Measurements from ENCODE around the gene ARHGAP32.

GRCh38 chr11:129063118-129063517 is 129.0 kb downstream of the ARHGAP32 start:
- TF ChIP-seq, protein P1, sequence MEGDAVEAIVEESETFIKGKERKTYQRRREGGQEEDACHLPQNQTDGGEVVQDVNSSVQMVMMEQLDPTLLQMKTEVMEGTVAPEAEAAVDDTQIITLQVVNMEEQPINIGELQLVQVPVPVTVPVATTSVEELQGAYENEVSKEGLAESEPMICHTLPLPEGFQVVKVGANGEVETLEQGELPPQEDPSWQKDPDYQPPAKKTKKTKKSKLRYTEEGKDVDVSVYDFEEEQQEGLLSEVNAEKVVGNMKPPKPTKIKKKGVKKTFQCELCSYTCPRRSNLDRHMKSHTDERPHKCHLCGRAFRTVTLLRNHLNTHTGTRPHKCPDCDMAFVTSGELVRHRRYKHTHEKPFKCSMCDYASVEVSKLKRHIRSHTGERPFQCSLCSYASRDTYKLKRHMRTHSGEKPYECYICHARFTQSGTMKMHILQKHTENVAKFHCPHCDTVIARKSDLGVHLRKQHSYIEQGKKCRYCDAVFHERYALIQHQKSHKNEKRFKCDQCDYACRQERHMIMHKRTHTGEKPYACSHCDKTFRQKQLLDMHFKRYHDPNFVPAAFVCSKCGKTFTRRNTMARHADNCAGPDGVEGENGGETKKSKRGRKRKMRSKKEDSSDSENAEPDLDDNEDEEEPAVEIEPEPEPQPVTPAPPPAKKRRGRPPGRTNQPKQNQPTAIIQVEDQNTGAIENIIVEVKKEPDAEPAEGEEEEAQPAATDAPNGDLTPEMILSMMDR (IDR thresholded peaks at IDR 0.05; ENCODE audit: poor library complexity, severe bottlenecking): no peak
- no peak for TF ChIP-seq TAF1 (IDR thresholded peaks at IDR 0.05; ENCODE audit: low read depth)
- no peak for TF ChIP-seq EP300 (conservative IDR thresholded peaks at IDR 0.05; ENCODE audit: poor library complexity, severe bottlenecking)
